ENCODE results near the gene PRKCB.
"Not testable (repeated sequence)": the region's sequence is repeated elsewhere in the genome, so short reads cannot be mapped to it uniquely, and the experiment has no call there.

The PRKCB gene

DNA sequence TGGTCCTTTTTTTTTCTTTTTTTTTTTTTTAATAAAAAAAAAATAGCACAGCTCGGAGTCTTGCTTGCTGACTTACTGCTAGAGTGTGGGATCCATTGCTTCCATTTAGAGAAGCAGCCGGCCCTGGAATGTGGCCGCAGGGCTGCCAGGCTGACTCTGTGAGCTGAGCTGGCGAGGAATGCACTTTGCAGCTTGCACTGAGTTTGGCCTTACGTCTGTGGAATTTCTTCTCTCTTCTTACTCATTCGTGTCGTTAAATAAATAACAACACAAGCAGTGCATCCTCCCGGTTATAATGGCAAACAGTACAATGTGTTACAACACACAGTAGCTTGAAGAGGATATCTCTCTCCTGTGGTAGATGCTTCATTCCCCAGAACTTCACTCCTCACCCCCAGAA, 69.2 kb downstream of the PRKCB start:
- peak; percentile 38 for DNase-seq

DNA sequence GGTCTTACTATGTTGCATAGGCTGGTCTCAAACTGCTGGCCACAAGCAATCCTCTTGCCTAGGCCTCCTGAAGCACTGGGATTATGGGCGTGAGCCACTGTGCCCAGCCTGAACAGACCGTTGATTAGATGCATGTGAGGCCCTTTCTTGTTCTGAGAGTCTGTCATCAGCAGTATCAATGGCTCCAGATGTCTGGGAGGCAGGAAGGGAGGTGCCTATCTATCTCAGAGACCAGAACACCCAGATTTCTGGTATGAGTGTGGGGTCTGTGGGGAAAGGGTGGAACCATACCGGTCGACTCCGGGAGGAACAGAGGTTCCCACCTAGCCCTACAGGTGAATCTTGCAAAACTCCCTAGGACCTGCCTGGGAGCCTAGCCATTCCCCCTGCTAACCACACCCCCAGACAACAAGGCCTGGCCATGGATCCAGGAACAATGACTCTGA, 71.7 kb downstream of the PRKCB start:
- DNase-seq = no peak

GRCh38 chr16:23907903-23908302, 72.1 kb downstream of the PRKCB start:
- DNase-seq = no peak

DNA sequence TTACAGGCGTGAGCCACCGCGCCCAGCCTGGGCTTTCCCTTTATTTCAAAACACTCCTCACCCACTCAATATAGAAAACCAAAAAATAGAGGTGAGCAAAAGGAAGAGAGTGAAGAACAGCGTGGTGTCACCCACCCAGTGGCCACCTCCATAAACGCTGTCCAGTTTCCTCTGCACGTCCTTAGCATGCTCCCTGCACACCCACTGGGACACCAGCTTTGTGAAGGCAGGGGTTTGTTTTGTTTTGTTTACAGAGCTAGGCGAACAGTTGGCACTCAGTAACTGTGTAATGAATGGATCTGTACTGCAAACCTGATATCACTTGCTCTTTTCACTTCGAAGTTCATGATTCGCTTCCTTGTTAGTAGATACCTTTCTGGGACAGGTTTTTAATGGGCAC, 73.0 kb downstream of the PRKCB start:
- no peak for DNase-seq

- DNase-seq = no peak
These were observed 74.1 kb downstream of the PRKCB start for GRCh38 chr16:23909792-23910418.

DNA sequence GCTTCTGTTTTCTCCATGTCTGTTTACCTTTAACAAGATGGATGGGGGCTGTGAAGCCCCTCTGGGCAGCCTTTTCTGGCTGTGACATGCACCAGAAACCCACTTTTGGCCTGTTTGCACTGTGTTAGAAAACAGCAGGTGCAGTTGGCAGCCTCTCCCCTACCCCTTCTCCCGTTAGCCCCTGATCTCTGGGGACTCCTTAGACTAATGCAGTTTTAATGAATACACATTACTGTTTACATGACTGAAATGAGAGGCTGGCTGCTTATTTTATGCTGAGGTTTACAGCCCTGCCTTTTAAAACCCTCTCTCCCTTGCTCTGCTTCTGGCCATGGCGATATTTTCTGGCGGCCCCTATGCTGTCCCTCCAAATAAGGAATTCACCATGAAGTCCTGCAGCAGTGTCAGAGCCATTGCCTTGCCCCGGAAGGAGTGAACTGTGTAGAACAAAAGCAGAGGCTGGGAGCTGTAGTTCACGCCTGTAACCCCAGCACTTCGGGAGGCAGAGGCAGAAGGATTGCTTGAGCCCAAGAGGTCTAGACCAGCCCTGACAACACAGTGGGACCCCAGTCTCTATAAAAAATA, 79.3 kb downstream of the PRKCB start:
- no peak for DNase-seq

GRCh38 chr16:23916552-23916951, 80.8 kb downstream of the PRKCB start:
- not testable (repeated sequence) for DNase-seq

GRCh38 chr16:23917621-23918020, 81.8 kb downstream of the PRKCB start:
- no peak for DNase-seq

DNA sequence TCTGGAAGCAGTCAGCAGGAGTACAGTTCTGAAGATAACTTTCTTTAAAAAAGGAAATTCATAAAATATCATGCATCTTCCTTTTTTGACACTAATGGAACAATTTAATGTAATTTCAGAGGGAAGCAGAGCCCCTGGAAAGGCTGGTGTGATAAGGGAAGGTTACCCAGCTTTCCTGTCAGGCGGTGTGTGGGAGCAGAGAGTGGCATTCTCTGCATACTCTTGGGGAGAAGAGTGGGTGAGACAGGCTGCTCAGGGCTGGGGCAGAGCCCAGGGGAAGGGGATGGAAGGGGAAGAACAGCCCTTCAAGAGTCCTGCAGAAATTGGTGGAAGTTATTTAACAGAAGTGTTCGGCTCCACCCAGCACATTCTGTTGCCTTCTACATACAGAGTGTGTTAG, 84.7 kb downstream of the PRKCB start:
- no peak for DNase-seq

- DNase-seq = no peak
These were observed 85.1 kb downstream of the PRKCB start for GRCh38 chr16:23920899-23921298.

- no peak for DNase-seq
These were observed 86.6 kb downstream of the PRKCB start for GRCh38 chr16:23922406-23922805.

- DNase-seq = no peak
These were observed 88.3 kb downstream of the PRKCB start for GRCh38 chr16:23924128-23924527.

- no peak for DNase-seq
These were observed 92.0 kb downstream of the PRKCB start for GRCh38 chr16:23927796-23928195.

- DNase-seq = no peak
These were observed 93.5 kb downstream of the PRKCB start for GRCh38 chr16:23929237-23929636.

GRCh38 chr16:23929856-23930255, 94.1 kb downstream of the PRKCB start:
- no peak for DNase-seq

- DNase-seq = no peak
These were observed 95.0 kb downstream of the PRKCB start for GRCh38 chr16:23930791-23931190.

DNA sequence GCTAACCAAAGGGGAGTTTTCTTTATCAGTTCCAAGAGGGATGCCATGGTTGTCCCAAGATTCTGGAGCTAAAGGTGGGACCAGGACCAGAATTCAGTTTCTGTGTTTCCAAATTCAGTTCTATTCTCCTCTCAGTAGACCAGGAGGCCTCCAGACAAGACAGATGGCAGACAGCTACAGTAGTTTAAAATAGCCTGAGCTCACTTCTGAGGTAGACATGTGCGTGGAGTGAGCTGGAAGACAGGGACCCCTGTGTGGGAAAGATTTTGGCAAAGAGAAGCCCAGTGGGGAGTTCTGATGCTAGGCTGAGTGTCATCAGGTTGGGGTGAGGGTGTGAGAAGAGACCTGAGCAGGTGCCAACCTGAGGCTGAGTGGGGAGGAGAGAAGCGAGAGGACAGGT, 95.4 kb downstream of the PRKCB start:
- DNase-seq = no peak

- not testable (repeated sequence) for DNase-seq
These were observed 97.9 kb downstream of the PRKCB start for GRCh38 chr16:23933650-23934049.

DNA sequence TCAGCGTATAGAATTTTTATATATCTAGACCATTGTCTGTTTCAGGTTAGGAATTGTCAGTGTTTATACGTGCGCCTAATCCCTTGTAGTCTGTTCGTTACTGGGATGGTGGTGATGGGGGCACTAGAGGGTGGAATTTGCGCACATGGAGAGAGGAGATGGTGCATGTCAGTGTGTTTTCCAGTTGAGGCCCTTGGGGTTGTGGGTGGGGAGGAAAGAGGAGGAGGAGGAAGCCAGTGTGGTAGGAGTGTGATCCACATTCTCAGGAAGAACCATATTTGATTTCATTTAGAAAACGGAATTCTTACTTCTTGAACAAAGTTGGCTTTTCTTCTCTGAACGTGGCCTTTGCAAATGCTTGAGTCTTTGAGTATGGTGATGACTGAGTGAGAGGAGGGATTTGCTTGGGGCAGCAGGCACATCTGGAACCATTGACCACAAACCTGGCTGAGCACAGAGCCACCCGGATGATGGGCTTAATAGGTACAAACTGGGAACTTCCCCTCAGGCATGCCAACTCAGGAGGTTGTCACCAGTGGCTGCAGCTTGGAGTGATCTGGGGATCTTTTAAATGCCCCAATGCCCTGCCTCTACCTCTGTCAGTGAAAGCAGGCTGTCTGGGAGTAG, 98.9 kb downstream of the PRKCB start:
- no peak for DNase-seq

- no peak for DNase-seq
These were observed 104.3 kb downstream of the PRKCB start for GRCh38 chr16:23940111-23940510.

GRCh38 chr16:23941025-23941424, 105.2 kb downstream of the PRKCB start:
- no peak for DNase-seq

DNA sequence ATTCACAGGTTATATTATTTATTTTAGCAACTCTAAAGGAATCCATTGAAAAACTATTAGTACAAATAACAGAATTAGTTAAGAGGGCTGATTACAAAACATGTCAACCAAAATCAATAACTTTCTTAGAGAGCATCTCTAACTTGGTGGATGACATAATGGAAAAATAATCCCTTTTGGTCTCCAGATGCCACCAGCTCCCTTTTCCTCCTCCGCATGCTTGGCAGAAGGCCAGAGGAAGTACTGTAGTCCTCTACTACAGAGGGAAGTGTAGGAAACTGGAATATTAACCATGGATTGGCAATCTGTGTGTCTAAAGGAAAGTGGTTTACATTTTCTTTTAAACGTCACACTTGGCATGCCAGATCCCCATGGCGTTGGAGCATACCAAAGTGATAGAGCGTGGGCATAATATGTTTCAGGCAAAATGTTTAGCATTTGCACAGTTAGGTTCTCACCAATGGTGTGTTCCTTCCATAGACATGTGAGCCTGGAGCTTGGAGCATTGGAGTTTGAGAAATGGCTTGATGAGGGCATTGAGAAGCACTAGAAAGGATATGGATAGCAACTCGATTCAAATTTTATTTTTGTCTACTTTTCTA, 106.3 kb downstream of the PRKCB start:
- DNase-seq = no peak

DNA sequence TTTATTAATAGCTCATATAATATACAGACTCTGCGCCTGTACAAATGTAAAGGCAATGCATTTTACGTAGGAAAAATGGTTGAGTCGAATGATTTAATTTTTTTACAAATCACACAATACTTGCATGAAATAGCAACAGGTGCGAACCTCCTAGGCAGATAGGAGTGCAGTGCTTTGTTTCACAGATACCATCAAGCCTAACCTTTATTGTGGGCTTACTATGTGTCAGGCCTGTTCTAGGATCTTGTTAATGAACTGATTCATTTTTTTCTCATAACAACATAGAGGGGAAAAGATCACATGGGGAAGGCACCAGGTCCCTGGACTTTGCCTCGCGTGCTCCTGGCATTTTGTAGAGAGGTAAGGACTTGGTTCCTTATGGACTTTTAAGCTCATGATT, 107.8 kb downstream of the PRKCB start:
- DNase-seq = no peak

- DNase-seq = no peak
These were observed 108.6 kb downstream of the PRKCB start for GRCh38 chr16:23944381-23944780.
